Astrocyte (in vitro differentiated cells and primary cell): ENCODE measurements around the gene ANO3. TPM values are rescaled to one million over a fixed set of nuclear protein-coding genes. Genes with fewer than 3 reads are reported as not detected.

Experiments used
- DNase-seq: peaks from one replicate; pipeline ENCODE4 v3.0.0-alpha.2; 2010; ENCODE audit warnings: low read depth
- FAIRE-seq: peaks from 2 replicates; lab custom pipeline; 2011; peaks lifted over from hg19 to GRCh38; lab: Jason Lieb, UNC
- H2AFZ ChIP-seq: 2 replicates; pipeline ENCODE4 v1.6.0; 2012; ENCODE audit warnings: low read depth, low read length, inconsistent platforms
- H3K27ac ChIP-seq: 2 replicates; pipeline ENCODE4 v1.5.1; 2011; ENCODE audit warnings: low read depth, low read length, inconsistent platforms
- H3K27me3 ChIP-seq: 2 replicates; pipeline ENCODE4 v1.6.0; 2011; ENCODE audit warnings: low read length, inconsistent platforms; ENCODE audit not compliant: insufficient read depth
- H3K36me3 ChIP-seq: 2 replicates; pipeline ENCODE4 v1.5.1; 2011; ENCODE audit warnings: low read length, inconsistent platforms; ENCODE audit not compliant: insufficient read depth
- H3K4me1 ChIP-seq: 2 replicates; pipeline ENCODE4 v1.5.1; 2011; ENCODE audit warnings: low read length, inconsistent platforms; ENCODE audit not compliant: insufficient read depth
- H3K4me2 ChIP-seq: 2 replicates; pipeline ENCODE4 v1.6.0; 2012; ENCODE audit warnings: low read length, inconsistent platforms
- H3K4me3 ChIP-seq: 2 replicates; pipeline ENCODE4 v1.5.1; 2011; ENCODE audit warnings: low read depth, mild to moderate bottlenecking, low read length, inconsistent platforms; ENCODE audit not compliant: insufficient read depth
- H3K79me2 ChIP-seq: 2 replicates; pipeline ENCODE4 v1.6.0; 2012; ENCODE audit warnings: mild to moderate bottlenecking, low read length, inconsistent platforms; ENCODE audit not compliant: insufficient read depth
- H3K9ac ChIP-seq: 2 replicates; pipeline ENCODE4 v1.6.0; 2012; ENCODE audit warnings: mild to moderate bottlenecking, low read length, inconsistent platforms
- H3K9me3 ChIP-seq: 2 replicates; pipeline ENCODE4 v1.5.1; 2012; ENCODE audit warnings: low read depth, mild to moderate bottlenecking, low read length, inconsistent platforms; ENCODE audit not compliant: insufficient read depth
- H4K20me1 ChIP-seq: 2 replicates; pipeline ENCODE4 v1.6.0; 2012; ENCODE audit warnings: low read length, inconsistent platforms; ENCODE audit not compliant: insufficient read depth
- H3K27ac Mint-ChIP-seq: one replicate; pipeline ENCODE4 v1.8.0; 2021; ENCODE audit warnings: mild to moderate bottlenecking, mixed read lengths; ENCODE audit not compliant: unreplicated experiment
- H3K27me3 Mint-ChIP-seq: one replicate; pipeline ENCODE4 v1.8.0; 2021; ENCODE audit warnings: low read depth, mixed read lengths; ENCODE audit not compliant: unreplicated experiment
- H3K36me3 Mint-ChIP-seq: one replicate; pipeline ENCODE4 v1.8.0; 2021; ENCODE audit warnings: low read depth, mixed read lengths; ENCODE audit not compliant: unreplicated experiment
- H3K4me1 Mint-ChIP-seq: one replicate; pipeline ENCODE4 v1.8.0; 2021; ENCODE audit warnings: low read depth, mixed read lengths; ENCODE audit not compliant: unreplicated experiment
- H3K4me3 Mint-ChIP-seq: one replicate; pipeline ENCODE4 v1.8.0; 2021; ENCODE audit warnings: mild to moderate bottlenecking, moderate library complexity, mixed read lengths; ENCODE audit not compliant: unreplicated experiment
- H3K9me3 Mint-ChIP-seq: one replicate; pipeline ENCODE4 v1.8.0; 2021; ENCODE audit warnings: mild to moderate bottlenecking, mixed read lengths; ENCODE audit not compliant: unreplicated experiment
- EZH2 ChIP-seq: IDR thresholded peaks from 2 replicates; pipeline ENCODE4 v1.6.1; 2012; ENCODE audit warnings: mild to moderate bottlenecking, low read length, inconsistent platforms; ENCODE audit not compliant: insufficient read depth
- total RNA-seq: library from RNA; stranded (reverse); gene quantifications from 2 replicates; pipeline ENCODE4 v1.2.1, GENCODE V29; 2021
- TF ChIP-seq, protein P1 (sequence below): IDR thresholded peaks from 2 replicates; pipeline ENCODE4 v1.5.1; 2011; ENCODE audit warnings: low read depth, mild to moderate bottlenecking, inconsistent platforms, low read length, moderate library complexity; ENCODE audit not compliant: insufficient read depth

ANO3 gene
- total RNA-seq, 1 donor from 2014 or later = 0.11 TPM

DNA sequence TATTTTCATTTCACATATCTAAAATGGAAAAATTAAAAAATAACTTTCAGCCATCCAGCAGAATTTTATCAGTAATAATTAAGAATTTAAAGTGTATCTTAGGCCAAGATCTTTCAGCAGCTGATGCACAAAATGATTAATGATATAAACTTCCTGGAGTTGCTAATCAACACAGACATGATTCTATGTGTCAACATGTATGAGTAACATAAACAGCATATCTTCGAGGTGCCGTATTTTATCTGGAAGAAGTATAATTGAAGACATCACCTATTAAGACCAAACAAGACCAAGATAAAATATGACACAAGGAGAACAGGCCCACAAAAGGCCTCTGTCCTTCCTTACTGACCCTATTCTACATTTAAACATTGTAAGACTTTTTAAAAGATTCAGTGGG is 344.7 kb downstream of the ANO3 start:
- Histone ChIP-seq H3K4me1 (no peaks in the 10 kb centered on the region), H3K4me3 (no peak overlapping the region), H3K36me3 (no peaks in the 10 kb centered on the region), H3K4me2 (no peak overlapping the region), H3K9ac (no peak overlapping the region), H3K27me3 (no peaks in the 10 kb centered on the region), H3K9me3 (no peaks in the 10 kb centered on the region), H2AFZ (no peak overlapping the region), H3K79me2 (no peaks in the 10 kb centered on the region), H4K20me1 (no peaks in the 10 kb centered on the region), H3K27ac (no peak overlapping the region)
- DNase-seq (no peak), FAIRE-seq (no peak)
- H3K4me1 Mint-ChIP-seq = no peaks in the 10 kb centered on the region
- H3K9me3 Mint-ChIP-seq = no peaks in the 10 kb centered on the region
- TF ChIP-seq EZH2 = no peak
- TF ChIP-seq, protein P1, sequence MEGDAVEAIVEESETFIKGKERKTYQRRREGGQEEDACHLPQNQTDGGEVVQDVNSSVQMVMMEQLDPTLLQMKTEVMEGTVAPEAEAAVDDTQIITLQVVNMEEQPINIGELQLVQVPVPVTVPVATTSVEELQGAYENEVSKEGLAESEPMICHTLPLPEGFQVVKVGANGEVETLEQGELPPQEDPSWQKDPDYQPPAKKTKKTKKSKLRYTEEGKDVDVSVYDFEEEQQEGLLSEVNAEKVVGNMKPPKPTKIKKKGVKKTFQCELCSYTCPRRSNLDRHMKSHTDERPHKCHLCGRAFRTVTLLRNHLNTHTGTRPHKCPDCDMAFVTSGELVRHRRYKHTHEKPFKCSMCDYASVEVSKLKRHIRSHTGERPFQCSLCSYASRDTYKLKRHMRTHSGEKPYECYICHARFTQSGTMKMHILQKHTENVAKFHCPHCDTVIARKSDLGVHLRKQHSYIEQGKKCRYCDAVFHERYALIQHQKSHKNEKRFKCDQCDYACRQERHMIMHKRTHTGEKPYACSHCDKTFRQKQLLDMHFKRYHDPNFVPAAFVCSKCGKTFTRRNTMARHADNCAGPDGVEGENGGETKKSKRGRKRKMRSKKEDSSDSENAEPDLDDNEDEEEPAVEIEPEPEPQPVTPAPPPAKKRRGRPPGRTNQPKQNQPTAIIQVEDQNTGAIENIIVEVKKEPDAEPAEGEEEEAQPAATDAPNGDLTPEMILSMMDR = no peak
- H3K4me3 Mint-ChIP-seq = no peak overlapping the region
- no peaks in the 10 kb centered on the region for H3K36me3 Mint-ChIP-seq
- peaks cover 3% of the 10 kb centered on the region for H3K27me3 Mint-ChIP-seq
- H3K27ac Mint-ChIP-seq = no peak overlapping the region

DNA sequence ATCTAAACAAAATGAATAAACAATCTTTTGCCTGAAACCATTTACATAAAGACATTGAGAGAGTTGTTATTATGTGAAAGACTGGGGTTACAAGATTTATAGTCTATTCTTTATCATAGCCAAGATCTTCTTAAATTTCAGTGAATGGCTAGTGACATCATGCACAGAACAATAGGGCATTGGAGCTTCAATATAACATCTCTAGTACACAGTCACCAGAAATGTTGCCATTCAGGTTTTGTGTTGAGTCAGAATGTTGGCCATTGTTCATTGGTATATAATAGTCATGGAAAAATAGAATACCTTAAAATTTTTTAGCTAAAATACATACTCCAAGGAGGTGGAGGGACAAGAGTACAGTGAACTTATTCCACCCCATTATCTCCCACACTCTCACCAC is 345.6 kb downstream of the ANO3 start:
- DNase-seq (peak; percentile 3), FAIRE-seq (no peak)
- Histone ChIP-seq H3K4me1 (no peaks in the 10 kb centered on the region), H3K79me2 (no peaks in the 10 kb centered on the region), H3K9ac (no peak overlapping the region), H3K27ac (no peak overlapping the region), H4K20me1 (no peaks in the 10 kb centered on the region), H2AFZ (no peak overlapping the region), H3K27me3 (no peaks in the 10 kb centered on the region), H3K4me3 (no peak overlapping the region), H3K9me3 (no peaks in the 10 kb centered on the region), H3K4me2 (no peak overlapping the region), H3K36me3 (no peaks in the 10 kb centered on the region)
- Mint-ChIP-seq H3K27ac (no peak overlapping the region), H3K27me3 (no peaks in the 10 kb centered on the region), H3K9me3 (no peaks in the 10 kb centered on the region), H3K4me3 (no peak overlapping the region), H3K4me1 (no peaks in the 10 kb centered on the region), H3K36me3 (no peaks in the 10 kb centered on the region)
- TF ChIP-seq, protein P1 = no peak
- TF ChIP-seq EZH2 = no peak

- Mint-ChIP-seq H3K4me3 (no peak overlapping the region), H3K9me3 (no peaks in the 10 kb centered on the region), H3K36me3 (no peaks in the 10 kb centered on the region), H3K27ac (no peak overlapping the region), H3K27me3 (no peaks in the 10 kb centered on the region), H3K4me1 (no peaks in the 10 kb centered on the region)
- Histone ChIP-seq H3K9ac (no peak overlapping the region), H3K9me3 (no peaks in the 10 kb centered on the region), H4K20me1 (no peaks in the 10 kb centered on the region), H3K27me3 (no peaks in the 10 kb centered on the region), H3K4me3 (no peak overlapping the region), H3K4me2 (no peak overlapping the region), H2AFZ (no peak overlapping the region), H3K27ac (no peak overlapping the region), H3K4me1 (no peaks in the 10 kb centered on the region), H3K79me2 (no peaks in the 10 kb centered on the region), H3K36me3 (no peaks in the 10 kb centered on the region)
- FAIRE-seq (no peak), DNase-seq (no peak)
- TF ChIP-seq, protein P1 = no peak
- TF ChIP-seq EZH2 = no peak
Observed at GRCh38 chr11:26687351-26687750, 355.4 kb downstream of the ANO3 start.
